Caco-2 (cell line): Measurements from ENCODE around the gene SLC2A6. TPM values are rescaled to one million over a fixed set of nuclear protein-coding genes. Genes with fewer than 3 reads are reported as not detected.

Source experiments
- BruUV-seq: library from RNA; stranded (reverse); fragments of 400-500 nt; replicated peaks from 2 replicates; lab custom pipeline; 2021; lab: Mats Ljungman, UMichigan
- CTCF ChIA-PET: fragments of 300-600 bp; sonication (Branson Sonifier 250); formaldehyde crosslinking; loops from one replicate; lab custom pipeline; 2022; ENCODE audit warnings: antibody characterized with exemption; lab: Charles Lee
- POLR2A ChIA-PET: fragments of 300-600 bp; sonication (Branson Sonifier 250); formaldehyde crosslinking; loops from one replicate; lab custom pipeline; 2022; ENCODE audit warnings: antibody characterized with exemption; lab: Charles Lee
- DNase-seq, 2 experiments: peaks; one replicate each; pipeline versions ENCODE4 v3.0.0 to v3.0.0-alpha.2; 2020 to 2022
- H3K27me3 ChIP-seq: replicated peaks from 2 replicates; pipeline ENCODE4 v1.6.0; 2011; ENCODE audit warnings: low read length; ENCODE audit not compliant: control insufficient read depth, insufficient read depth
- H3K36me3 ChIP-seq: 2 replicates; pipeline ENCODE4 v1.5.1; 2011; ENCODE audit warnings: low read length; ENCODE audit not compliant: control insufficient read depth, insufficient read depth
- H3K4me1 ChIP-seq: fragments of 250-450 bp; sonication (Bioruptor Pico); 2 replicates; pipeline ENCODE4 v1.5.1; 2020; ENCODE audit warnings: mild to moderate bottlenecking
- H3K4me3 ChIP-seq: 2 replicates; pipeline ENCODE4 v1.5.1; 2011; ENCODE audit warnings: low read depth, mild to moderate bottlenecking, control low read depth, low read length
- H3K9me3 ChIP-seq: fragments of 250-450 bp; sonication (Bioruptor Pico); 2 replicates; pipeline ENCODE4 v1.5.1; 2020; ENCODE audit warnings: mild to moderate bottlenecking, moderate library complexity
- H3K27ac Mint-ChIP-seq: one replicate; pipeline ENCODE4 v1.8.0; 2022; ENCODE audit warnings: mixed read lengths; ENCODE audit not compliant: unreplicated experiment
- H3K27me3 Mint-ChIP-seq: one replicate; pipeline ENCODE4 v1.8.0; 2022; ENCODE audit warnings: mixed read lengths; ENCODE audit not compliant: insufficient read depth, unreplicated experiment
- H3K36me3 Mint-ChIP-seq: one replicate; pipeline ENCODE4 v1.8.0; 2022; ENCODE audit warnings: mild to moderate bottlenecking, mixed read lengths; ENCODE audit not compliant: insufficient read depth, unreplicated experiment
- H3K4me1 Mint-ChIP-seq: one replicate; pipeline ENCODE4 v1.8.0; 2022; ENCODE audit warnings: low read depth, mixed read lengths; ENCODE audit not compliant: unreplicated experiment
- H3K4me3 Mint-ChIP-seq: one replicate; pipeline ENCODE4 v1.8.0; 2022; ENCODE audit warnings: mild to moderate bottlenecking, moderate library complexity, mixed read lengths; ENCODE audit not compliant: unreplicated experiment
- H3K9me3 Mint-ChIP-seq: one replicate; pipeline ENCODE4 v1.8.0; 2022; ENCODE audit warnings: mixed read lengths; ENCODE audit not compliant: unreplicated experiment
- intact Hi-C: fragments of 100-400 bp; cut with micrococcal nuclease; formaldehyde crosslinking; loops from one replicate; pipeline ENCODE4 v1.10.0; 2022; ENCODE audit not compliant: unreplicated experiment
- total RNA-seq: library from RNA; stranded (reverse); gene quantifications from 2 replicates; pipeline ENCODE4 v1.2.3, GENCODE V29; 2022
- TF ChIP-seq, protein P1 (sequence below), 2 experiments: fragments of 200-600 bp in 1 of 2; IDR thresholded peaks; 1 replicate in 1 of 2; 2 replicates in 1 of 2; pipeline versions ENCODE4 v1.5.1 to v1.8.0; 2011 to 2022; ENCODE audit warnings: antibody characterized with exemption in 1 of 2, control low read depth in 1 of 2, inconsistent platforms in 1 of 2, low read depth in 1 of 2, low read length in 1 of 2, mild to moderate bottlenecking in 1 of 2, moderate library complexity in 1 of 2; ENCODE audit not compliant: insufficient read depth in 1 of 2, severe bottlenecking in 1 of 2, unreplicated experiment in 1 of 2

The SLC2A6 gene
- total RNA-seq, 1 experiment from 2014 or later, result 7.1 TPM

- no peaks in the 10 kb centered on the region for H3K27me3 ChIP-seq
- no TSS peak for BruUV-seq
- no peaks in the 10 kb centered on the region for H3K36me3 ChIP-seq
- CTCF ChIA-PET, result no interaction called here
- intact Hi-C loops, result no loop called here
- Mint-ChIP-seq H3K27me3 (no peaks in the 10 kb centered on the region), H3K9me3 (no peaks in the 10 kb centered on the region), H3K4me1 (peaks cover 6% of the 10 kb centered on the region), H3K4me3 (no peak within 1 kb of the TSS), H3K27ac (peak within 1 kb of the TSS; percentile 20), H3K36me3 (no peaks in the 10 kb centered on the region)
- no peaks in the 10 kb centered on the region for H3K9me3 ChIP-seq
- no peak for DNase-seq
- H3K4me1 ChIP-seq, result peaks cover 4% of the 10 kb centered on the region
- TF ChIP-seq, protein P1, sequence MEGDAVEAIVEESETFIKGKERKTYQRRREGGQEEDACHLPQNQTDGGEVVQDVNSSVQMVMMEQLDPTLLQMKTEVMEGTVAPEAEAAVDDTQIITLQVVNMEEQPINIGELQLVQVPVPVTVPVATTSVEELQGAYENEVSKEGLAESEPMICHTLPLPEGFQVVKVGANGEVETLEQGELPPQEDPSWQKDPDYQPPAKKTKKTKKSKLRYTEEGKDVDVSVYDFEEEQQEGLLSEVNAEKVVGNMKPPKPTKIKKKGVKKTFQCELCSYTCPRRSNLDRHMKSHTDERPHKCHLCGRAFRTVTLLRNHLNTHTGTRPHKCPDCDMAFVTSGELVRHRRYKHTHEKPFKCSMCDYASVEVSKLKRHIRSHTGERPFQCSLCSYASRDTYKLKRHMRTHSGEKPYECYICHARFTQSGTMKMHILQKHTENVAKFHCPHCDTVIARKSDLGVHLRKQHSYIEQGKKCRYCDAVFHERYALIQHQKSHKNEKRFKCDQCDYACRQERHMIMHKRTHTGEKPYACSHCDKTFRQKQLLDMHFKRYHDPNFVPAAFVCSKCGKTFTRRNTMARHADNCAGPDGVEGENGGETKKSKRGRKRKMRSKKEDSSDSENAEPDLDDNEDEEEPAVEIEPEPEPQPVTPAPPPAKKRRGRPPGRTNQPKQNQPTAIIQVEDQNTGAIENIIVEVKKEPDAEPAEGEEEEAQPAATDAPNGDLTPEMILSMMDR (IDR thresholded peaks at IDR 0.05; ENCODE audit: insufficient read depth in 1 of 2, low read depth in 1 of 2, low read length in 1 of 2, severe bottlenecking in 1 of 2, unreplicated experiment in 1 of 2), result no peak
- POLR2A ChIA-PET, result no interaction called here
- no peak within 1 kb of the TSS for H3K4me3 ChIP-seq
Measured at GRCh38 chr9:133524679-133525228, 45.9 kb upstream of the SLC2A6 start, which contains the start of gene MYMK. Gene MYMK, minus strand, starts transcription at chr9:133524959. Its CDS starts 115 bp downstream, at chr9:133524844.

DNA sequence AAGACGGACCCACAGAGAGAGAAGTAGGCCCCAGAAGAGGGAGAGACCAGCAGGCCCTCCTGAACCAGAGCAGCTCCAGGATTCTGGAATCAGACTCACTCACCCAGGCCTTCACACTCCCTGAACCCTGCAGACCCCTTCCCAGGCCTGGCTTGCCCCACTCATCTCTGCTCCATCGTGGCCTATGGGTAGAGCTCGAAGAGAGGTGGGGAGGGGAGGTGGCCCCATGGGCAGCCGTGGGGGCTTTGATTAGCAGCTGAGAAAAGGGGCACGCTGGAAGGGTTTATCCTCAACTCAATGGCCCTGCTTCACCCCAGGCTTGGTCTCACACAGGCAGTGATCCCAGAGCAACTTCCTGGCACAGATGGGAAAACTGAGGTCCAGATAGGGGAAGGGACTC lies 45.2 kb upstream of the SLC2A6 start:
- no peaks in the 10 kb centered on the region for H3K9me3 ChIP-seq
- intact Hi-C loops, result no loop called here
- H3K27ac Mint-ChIP-seq, result no peak overlapping the region
- DNase-seq, result no peak
- no peaks in the 10 kb centered on the region for H3K27me3 Mint-ChIP-seq
- no peaks in the 10 kb centered on the region for H3K9me3 Mint-ChIP-seq
- peaks cover 6% of the 10 kb centered on the region for H3K4me1 Mint-ChIP-seq
- CTCF ChIA-PET, result no interaction called here
- H3K27me3 ChIP-seq, result no peaks in the 10 kb centered on the region
- no TSS peak for BruUV-seq
- POLR2A ChIA-PET, result no interaction called here
- TF ChIP-seq, protein P1 (IDR thresholded peaks at IDR 0.05; ENCODE audit: insufficient read depth in 1 of 2, low read depth in 1 of 2, low read length in 1 of 2, severe bottlenecking in 1 of 2, unreplicated experiment in 1 of 2), result no peak
- H3K36me3 ChIP-seq, result no peaks in the 10 kb centered on the region
- no peak overlapping the region for H3K4me3 ChIP-seq
- H3K4me1 ChIP-seq, result peaks cover 4% of the 10 kb centered on the region
- no peaks in the 10 kb centered on the region for H3K36me3 Mint-ChIP-seq
- no peak overlapping the region for H3K4me3 Mint-ChIP-seq

GRCh38 chr9:133523106-133523505 lies 44.2 kb upstream of the SLC2A6 start:
- Histone ChIP-seq H3K36me3 (no peaks in the 10 kb centered on the region), H3K9me3 (no peaks in the 10 kb centered on the region), H3K4me1 (peaks cover 4% of the 10 kb centered on the region; the same call in 1 of the 2 replicates), H3K4me3 (no peak overlapping the region), H3K27me3 (no peaks in the 10 kb centered on the region)
- H3K27ac Mint-ChIP-seq, result no peak overlapping the region
- no peaks in the 10 kb centered on the region for H3K36me3 Mint-ChIP-seq
- H3K4me3 Mint-ChIP-seq, result no peak overlapping the region
- CTCF ChIA-PET, result no interaction called here
- no peaks in the 10 kb centered on the region for H3K9me3 Mint-ChIP-seq
- no TSS peak for BruUV-seq
- DNase-seq, result no peak
- peaks cover 6% of the 10 kb centered on the region for H3K4me1 Mint-ChIP-seq
- intact Hi-C loops, result no loop called here
- POLR2A ChIA-PET, result no interaction called here
- H3K27me3 Mint-ChIP-seq, result no peaks in the 10 kb centered on the region
- TF ChIP-seq, protein P1 (IDR thresholded peaks at IDR 0.05; ENCODE audit: insufficient read depth in 1 of 2, low read depth in 1 of 2, low read length in 1 of 2, severe bottlenecking in 1 of 2, unreplicated experiment in 1 of 2), result no peak
